IPS-15b (cell line): Measurements from ENCODE around the gene ILDR2.

Source experiments
- H3K27me3 ChIP-seq: one replicate; pipeline ENCODE4 v1.6.1; 2013; ENCODE audit warnings: low read length; ENCODE audit not compliant: control insufficient read depth, insufficient read depth
- H3K36me3 ChIP-seq: one replicate; pipeline ENCODE4 v1.6.1; 2013; ENCODE audit warnings: low read length; ENCODE audit not compliant: control insufficient read depth, insufficient read depth
- H3K4me1 ChIP-seq: one replicate; pipeline ENCODE4 v1.6.1; 2013; ENCODE audit warnings: mild to moderate bottlenecking, low read length; ENCODE audit not compliant: control insufficient read depth, insufficient read depth
- H3K4me3 ChIP-seq: one replicate; pipeline ENCODE4 v1.5.1; 2013; ENCODE audit warnings: low read depth, low read length
- H3K9ac ChIP-seq: one replicate; pipeline ENCODE4 v1.6.1; 2013; ENCODE audit warnings: low read depth, mild to moderate bottlenecking, low read length
- H3K9me3 ChIP-seq: one replicate; pipeline ENCODE4 v1.6.1; 2013; ENCODE audit warnings: mild to moderate bottlenecking, low read length; ENCODE audit not compliant: control insufficient read depth, insufficient read depth

ILDR2 gene

DNA sequence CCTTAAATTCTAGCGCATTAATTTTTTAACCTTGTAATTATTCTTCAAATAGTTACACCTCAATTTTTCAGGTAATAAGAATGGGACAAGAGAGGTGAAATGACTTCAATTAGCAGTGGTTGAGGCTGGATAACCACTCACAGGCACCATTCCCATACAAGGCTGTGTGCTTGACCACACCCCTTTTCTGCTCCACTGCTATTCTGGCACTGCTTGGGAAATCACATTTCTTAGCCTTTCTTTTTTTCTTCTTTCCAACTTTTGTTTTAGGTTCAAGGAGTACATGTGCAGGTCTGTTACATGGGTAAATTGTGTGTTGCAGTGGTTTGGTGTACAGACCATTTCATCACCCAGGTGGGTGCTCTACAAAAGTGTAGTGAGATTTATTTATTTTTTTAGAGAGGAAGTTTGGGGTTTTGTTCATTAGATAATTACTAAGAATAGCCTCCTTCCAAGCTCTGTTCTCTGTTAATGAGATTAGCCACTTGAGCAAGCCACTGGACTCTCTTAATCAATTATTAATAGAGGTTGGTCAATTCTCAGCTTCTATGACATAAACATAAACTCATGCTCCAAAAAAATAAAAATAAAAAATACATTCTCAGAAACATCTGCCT is 14.4 kb downstream of the ILDR2 start:
- Histone ChIP-seq H3K36me3 (no peaks in the 10 kb centered on the region), H3K4me3 (no peak overlapping the region), H3K9me3 (no peaks in the 10 kb centered on the region), H3K27me3 (no peaks in the 10 kb centered on the region), H3K9ac (no peak overlapping the region), H3K4me1 (no peaks in the 10 kb centered on the region)

DNA sequence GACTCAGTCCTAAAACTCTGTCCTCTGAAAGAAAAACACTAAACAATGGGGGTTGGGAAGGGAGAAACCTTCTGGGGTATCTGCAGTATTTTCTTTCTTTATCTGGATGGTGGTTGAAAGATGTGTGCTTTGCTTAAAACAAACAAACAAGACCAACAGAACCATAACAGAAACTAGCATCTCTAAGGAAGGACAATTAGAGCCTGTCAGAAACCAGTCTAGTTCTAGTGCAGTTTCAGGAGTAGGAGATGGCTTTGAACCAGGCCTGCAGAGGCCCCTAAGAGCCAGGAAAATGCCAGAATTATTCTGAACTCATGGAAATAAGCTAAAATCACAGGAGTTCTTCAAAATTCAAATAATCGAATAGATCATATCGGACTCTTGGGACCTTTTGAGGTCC is 18.5 kb downstream of the ILDR2 start:
- H3K27me3 ChIP-seq = no peaks in the 10 kb centered on the region

DNA sequence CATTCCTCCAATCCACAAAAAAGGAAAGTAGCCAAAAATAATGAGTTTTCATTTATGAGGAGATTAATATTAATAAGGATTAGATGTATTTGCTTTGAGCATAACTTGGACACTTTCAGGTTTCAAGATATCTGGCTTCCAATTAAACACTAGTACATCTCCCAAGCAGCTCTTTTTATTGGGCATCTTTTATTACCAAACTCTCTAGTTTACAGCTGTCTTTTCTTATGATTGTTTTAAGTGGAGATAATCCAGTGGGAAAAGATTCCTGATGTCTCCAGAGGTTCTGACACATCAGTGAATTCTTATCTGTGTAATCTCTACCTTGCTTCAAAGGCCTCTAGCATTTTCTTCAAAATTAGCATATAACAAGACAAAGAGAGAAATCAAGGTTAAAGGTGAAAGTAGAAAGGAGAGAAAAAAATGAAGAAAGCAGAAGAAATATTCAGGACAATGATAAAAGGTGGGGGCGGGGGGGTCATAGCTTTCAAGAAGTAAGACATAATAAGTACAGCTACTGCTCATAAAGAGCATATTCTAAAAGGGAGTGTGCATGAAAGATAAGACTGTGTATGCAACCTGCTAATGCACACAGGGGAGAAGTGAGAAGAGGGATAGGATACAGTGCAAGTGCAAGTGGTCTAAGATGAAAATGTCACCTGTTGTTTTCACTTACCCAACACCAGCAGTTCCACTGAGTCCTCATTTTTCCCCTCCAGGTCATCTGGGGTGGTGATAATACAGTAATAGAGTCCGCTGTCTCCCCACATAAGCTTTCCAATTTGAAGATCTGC is 19.1 kb downstream of the ILDR2 start:
- Histone ChIP-seq H3K9me3 (no peaks in the 10 kb centered on the region), H3K36me3 (no peaks in the 10 kb centered on the region), H3K9ac (no peak overlapping the region), H3K27me3 (no peaks in the 10 kb centered on the region), H3K4me3 (no peak overlapping the region), H3K4me1 (peaks cover 2% of the 10 kb centered on the region)

More for the DNA sequence above, 18.5 kb downstream of the ILDR2 start:
- Histone ChIP-seq H3K36me3 (no peaks in the 10 kb centered on the region), H3K4me3 (no peak overlapping the region), H3K9me3 (no peaks in the 10 kb centered on the region), H3K9ac (no peak overlapping the region), H3K4me1 (peaks cover 2% of the 10 kb centered on the region)

DNA sequence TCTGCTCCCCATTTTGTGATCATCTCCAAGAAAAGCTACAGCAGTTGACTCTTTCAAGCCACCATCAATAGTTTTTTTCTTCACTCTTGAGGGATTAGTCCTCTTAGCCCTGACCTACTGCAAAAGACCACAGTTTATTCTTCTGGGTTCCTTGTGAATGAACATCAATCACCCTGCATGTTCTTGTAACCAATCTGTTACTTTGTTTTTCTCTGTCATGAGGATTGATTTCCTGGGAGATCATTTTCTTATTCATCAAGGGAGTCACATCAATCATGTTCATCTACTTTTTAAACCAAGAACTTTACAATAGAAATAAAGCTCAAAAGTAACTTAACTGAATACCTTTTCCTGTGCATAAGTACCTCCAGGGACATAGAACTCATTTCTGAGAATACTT is 21.8 kb downstream of the ILDR2 start:
- H3K4me1 ChIP-seq = peaks cover 2% of the 10 kb centered on the region
- no peaks in the 10 kb centered on the region for H3K36me3 ChIP-seq
- H3K27me3 ChIP-seq = peaks cover 6% of the 10 kb centered on the region
- H3K4me3 ChIP-seq = no peak overlapping the region
- H3K9me3 ChIP-seq = no peaks in the 10 kb centered on the region
- H3K9ac ChIP-seq = no peak overlapping the region

DNA sequence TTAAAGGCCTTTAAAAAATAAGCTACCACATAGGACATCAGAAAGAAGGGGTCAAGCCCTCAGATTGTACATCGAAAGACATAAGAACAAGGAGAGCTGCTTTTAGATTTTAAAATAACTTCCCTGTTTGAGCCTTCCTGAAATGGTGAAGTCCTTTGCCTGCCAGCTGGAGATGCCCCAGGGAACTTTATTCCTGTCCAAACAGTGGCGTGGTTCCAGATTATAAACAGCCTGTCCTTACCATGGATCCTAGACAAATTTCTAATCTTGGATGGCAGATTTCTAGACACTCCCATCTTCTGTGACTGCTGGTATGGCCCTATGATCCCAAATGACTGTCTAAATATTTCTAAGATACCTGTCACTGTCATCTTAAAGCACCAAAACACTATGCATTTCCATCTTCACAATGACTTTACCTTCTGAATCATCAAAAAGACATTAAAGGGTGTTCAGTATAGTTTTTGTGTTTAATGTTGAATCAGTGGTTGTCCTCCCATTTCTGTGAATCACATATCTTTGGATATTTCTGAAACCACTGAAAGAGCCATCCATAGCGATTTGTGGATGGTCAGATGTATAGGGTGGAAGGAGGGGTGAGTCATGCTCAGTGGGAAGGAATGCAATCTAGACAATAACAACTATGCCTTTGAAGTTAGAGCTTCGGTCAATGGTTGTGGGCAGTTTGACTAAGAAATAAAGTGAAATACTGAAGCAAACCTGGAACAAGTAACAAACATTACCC is 23.2 kb downstream of the ILDR2 start:
- H3K9ac ChIP-seq = no peak overlapping the region
- no peaks in the 10 kb centered on the region for H3K9me3 ChIP-seq
- H3K27me3 ChIP-seq = peaks cover 16% of the 10 kb centered on the region
- H3K4me3 ChIP-seq = no peak overlapping the region
- H3K4me1 ChIP-seq = peaks cover 2% of the 10 kb centered on the region
- no peaks in the 10 kb centered on the region for H3K36me3 ChIP-seq

DNA sequence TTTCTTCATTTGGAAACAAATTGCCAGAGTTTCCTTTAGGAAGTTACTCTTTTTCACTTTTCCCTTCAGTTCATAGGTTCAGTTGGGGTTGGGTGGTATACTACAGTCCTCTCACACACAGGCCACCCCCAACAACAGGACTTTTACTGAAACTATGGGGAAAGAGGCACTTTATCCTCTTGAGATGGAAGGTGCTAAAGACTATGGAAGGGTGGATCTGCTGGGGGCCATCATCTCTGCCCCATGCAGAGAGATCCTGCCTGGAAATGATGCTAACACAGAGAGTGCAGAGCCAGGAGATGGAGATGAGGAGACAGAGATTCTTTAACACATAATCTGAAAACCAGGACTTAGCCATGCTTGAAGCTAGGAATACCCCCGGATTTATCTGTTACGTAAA is 24.3 kb downstream of the ILDR2 start:
- no peaks in the 10 kb centered on the region for H3K9me3 ChIP-seq
- H3K27me3 ChIP-seq = peaks cover 27% of the 10 kb centered on the region
- H3K9ac ChIP-seq = no peak overlapping the region
- peaks cover 2% of the 10 kb centered on the region for H3K4me1 ChIP-seq
- H3K36me3 ChIP-seq = no peaks in the 10 kb centered on the region
- no peak overlapping the region for H3K4me3 ChIP-seq

DNA sequence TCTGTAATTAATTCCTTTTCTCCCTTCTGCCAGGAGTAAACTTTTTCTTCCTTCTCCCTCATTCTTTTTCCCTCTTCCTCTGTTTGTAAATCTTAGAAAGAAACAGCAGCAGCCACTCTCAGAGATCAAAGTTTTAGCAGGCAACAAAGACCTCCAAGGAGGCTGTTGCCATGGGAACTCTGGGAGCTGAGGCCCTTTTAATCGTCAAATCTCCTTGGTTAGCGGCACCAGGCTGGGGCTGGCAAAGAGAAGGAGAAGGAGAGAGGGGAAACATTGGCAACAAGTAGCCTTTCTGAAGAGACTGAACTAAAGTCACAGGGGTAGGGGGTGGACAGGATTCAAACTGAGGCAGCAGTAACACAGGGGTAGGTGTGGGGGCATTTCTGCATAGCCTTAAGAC is 25.2 kb downstream of the ILDR2 start:
- no peaks in the 10 kb centered on the region for H3K9me3 ChIP-seq
- peaks cover 34% of the 10 kb centered on the region for H3K27me3 ChIP-seq
- H3K9ac ChIP-seq = no peak overlapping the region

DNA sequence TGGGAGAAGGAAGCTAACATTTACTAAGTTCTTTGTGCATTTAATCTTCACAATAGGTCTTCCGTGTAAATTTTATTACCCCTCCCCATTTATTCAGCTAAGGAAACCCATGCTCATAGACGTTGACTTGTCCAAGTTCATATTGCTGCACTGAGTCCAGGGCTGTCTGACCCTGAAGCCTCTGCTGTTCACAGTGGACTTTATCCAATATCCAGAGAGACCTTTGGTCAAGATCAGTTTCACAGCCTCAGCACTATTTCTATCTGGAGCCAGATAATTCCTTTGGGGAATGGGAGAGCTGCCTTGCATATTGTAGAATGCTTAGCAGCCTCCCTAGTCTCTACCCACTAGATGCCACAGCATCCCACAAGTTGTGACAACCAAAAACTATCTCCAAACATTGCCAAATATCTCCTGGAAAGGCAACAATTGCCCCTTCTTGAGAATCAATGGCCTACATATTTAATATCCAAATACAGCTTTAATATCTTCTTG is 26.4 kb downstream of the ILDR2 start:
- Histone ChIP-seq H3K4me1 (peaks cover 2% of the 10 kb centered on the region), H3K9me3 (no peaks in the 10 kb centered on the region), H3K36me3 (no peaks in the 10 kb centered on the region), H3K9ac (no peak overlapping the region), H3K4me3 (no peak overlapping the region), H3K27me3 (peaks cover 39% of the 10 kb centered on the region)

More for the DNA sequence above, 25.2 kb downstream of the ILDR2 start:
- Histone ChIP-seq H3K4me1 (peaks cover 2% of the 10 kb centered on the region), H3K36me3 (no peaks in the 10 kb centered on the region), H3K4me3 (no peak overlapping the region)

DNA sequence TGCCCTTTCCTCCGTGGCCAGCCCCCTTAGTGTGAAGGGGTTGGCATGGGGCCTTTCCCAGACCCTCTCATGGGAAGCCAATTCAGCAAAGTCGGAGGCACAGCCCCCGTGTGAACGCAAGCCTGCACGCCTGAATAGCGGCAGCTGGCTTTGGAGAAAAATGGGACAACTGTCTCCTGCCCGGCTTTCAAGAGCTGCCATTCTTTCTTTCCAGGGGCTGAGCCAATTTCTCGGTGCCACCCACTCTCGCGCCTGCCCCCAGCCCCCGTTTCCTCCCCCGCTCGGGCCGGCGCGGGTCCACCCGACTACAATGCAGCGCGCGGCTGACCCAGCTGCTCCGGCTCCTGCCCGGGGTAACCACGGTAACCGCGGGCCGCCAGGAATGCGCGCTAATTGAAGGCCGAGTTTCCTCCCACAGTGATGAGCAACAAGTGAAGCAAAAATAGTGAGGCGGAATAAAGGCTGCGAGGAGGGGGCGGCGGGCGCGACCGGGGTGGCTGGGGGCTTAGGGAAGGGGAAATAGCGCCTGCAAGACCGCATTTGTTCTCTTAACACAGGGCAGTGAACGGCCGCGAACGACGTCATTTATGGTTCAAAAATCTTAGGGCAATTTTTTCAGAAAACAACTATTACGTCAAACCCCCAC is 27.8 kb downstream of the ILDR2 start:
- Histone ChIP-seq H3K4me3 (peak overlapping the region; percentile 42), H3K9ac (no peak overlapping the region)

DNA sequence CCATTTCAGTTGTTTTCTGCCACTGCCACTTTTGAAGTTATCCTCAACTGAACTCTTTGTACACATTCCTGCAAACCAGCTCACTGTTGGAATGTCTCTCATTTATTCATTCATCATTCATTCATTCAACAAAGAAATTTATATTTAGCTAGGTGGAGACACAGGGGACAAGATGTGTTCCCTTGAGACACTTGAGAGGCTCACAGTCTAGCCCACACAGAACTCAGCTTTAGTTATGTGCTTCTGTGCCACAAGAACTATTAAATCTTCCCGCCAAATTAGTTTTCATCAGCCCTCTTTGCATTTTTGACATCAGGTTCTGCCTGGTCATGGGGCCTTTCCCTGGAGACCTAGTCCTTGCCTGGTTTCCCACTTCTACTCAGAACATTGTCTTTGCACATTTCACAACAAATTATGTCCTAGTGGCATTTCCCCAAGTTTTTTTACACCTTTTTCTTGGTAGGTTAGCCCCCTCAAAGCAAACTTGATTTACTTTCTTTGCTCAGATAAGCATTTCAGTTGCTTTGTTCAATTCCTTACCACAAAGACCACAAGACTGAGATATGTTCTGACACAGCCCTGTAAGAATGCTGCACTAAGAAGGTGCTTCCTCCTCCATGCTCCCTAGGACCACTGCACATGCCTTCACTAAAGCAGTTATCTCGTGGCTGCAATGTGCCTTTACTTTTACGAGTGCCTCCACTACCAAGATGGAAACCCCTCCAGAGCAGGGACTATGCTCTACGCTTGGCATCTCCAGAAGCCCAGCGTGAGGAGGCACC is 31.0 kb downstream of the ILDR2 start:
- H3K4me3 ChIP-seq = no peak overlapping the region
- no peak overlapping the region for H3K9ac ChIP-seq
- peaks cover 41% of the 10 kb centered on the region for H3K27me3 ChIP-seq
- H3K36me3 ChIP-seq = no peaks in the 10 kb centered on the region
- H3K4me1 ChIP-seq = no peaks in the 10 kb centered on the region
- no peaks in the 10 kb centered on the region for H3K9me3 ChIP-seq

More for the DNA sequence above, 27.8 kb downstream of the ILDR2 start:
- H3K36me3 ChIP-seq = no peaks in the 10 kb centered on the region
- H3K4me1 ChIP-seq = peaks cover 2% of the 10 kb centered on the region
- peaks cover 41% of the 10 kb centered on the region for H3K27me3 ChIP-seq
- H3K9me3 ChIP-seq = no peaks in the 10 kb centered on the region
